Activated naive CD8-positive, alpha-beta T cell treated with anti-CD3 and anti-CD28 coated beads, Interleukin-2, amount 50 U/mL, for 16 hours (primary cell): ENCODE data around the gene PDE8B.

Experiments
- DNase-seq: peaks from one replicate; pipeline ENCODE4 v3.0.0-alpha.2; 2020; ENCODE audit warnings: low read depth, low spot score

Gene PDE8B, protein sequence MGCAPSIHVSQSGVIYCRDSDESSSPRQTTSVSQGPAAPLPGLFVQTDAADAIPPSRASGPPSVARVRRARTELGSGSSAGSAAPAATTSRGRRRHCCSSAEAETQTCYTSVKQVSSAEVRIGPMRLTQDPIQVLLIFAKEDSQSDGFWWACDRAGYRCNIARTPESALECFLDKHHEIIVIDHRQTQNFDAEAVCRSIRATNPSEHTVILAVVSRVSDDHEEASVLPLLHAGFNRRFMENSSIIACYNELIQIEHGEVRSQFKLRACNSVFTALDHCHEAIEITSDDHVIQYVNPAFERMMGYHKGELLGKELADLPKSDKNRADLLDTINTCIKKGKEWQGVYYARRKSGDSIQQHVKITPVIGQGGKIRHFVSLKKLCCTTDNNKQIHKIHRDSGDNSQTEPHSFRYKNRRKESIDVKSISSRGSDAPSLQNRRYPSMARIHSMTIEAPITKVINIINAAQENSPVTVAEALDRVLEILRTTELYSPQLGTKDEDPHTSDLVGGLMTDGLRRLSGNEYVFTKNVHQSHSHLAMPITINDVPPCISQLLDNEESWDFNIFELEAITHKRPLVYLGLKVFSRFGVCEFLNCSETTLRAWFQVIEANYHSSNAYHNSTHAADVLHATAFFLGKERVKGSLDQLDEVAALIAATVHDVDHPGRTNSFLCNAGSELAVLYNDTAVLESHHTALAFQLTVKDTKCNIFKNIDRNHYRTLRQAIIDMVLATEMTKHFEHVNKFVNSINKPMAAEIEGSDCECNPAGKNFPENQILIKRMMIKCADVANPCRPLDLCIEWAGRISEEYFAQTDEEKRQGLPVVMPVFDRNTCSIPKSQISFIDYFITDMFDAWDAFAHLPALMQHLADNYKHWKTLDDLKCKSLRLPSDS

DNA sequence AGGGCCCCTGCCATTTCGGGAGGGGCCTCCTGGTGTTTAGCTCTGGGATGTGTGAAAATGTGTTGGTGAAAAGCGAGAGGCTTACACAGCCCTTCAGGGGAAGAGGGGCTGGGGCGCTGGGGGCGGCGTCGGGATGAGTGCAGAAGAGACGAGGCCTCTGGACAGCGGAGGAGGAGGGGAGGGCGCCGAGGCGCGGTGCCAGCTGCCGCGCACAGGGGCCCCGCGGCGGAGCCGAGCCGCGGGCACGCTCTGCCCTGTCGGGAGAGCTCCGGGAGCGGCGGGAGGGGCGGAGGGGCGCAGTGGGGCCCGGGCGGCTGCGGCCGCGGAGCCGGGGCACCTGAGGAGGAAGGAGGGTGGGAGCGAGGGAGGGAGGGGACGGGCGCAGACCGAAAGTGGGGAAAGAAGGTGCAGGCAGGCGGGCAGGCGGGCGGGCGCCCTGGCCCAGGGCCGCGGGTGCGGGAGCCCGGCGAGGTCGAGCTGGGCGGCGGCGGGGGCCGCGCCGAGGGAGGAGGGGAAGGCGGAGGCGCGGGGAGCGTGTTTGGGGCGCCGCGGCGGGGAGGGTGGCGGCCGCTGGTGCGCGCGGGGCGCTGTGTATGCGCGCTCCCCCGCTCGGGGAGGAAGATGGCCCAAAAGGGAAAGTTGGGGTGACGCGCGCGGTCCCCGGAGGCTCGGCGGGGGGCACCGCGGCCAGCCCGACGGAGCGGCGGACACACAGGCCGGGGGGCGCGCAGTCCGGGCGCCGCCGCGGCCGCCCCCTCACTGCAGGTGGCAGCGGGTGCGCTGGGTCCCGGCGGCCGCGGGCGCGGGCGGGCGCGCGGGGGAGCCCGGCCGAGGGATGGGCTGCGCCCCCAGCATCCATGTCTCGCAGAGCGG, at the start of gene PDE8B:
Gene PDE8B, plus strand, starts transcription at position 590 of the 873 bp plus-strand sequence. Its CDS starts 246 bp downstream, at position 836.
- no peak for DNase-seq

DNA sequence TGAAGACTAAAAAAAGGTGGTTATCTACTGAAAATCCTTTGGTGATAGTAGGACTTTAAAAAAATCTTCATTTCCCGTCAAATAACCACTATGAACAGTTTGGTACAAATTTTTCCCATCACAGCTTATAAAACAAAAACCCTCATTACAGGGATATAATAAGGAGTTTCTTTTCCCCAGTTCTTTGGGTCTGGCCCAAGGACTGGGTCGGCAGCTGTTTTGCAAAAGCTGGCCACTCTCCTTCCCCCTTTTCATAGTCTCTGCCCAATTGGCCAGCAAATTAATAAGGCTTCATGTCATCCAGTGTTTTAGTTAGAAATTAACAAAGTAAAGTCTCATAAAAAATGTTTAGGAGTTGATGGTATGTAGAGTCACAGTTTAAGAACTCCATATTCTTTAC, 47.0 kb upstream of the PDE8B start:
- DNase-seq = no peak

DNA sequence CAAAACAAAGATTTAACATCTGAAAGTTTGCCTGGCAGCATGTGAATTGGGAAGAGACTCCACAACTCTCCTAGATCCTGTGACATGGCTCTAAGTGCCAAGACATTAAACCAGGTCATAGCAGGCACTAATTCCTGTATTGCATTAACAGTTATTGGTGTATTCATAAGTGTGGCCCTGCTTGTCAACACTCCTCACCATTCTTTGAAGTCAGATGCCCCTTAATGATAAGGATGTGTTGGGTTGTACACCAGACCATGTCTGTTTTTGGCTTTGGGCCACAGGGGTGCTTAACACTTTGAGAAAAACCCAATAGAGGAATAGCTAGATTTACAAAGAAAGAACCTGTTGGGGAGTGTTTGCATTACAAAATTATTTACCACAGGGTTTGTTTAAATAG, 43.4 kb upstream of the PDE8B start:
- no peak for DNase-seq

DNA sequence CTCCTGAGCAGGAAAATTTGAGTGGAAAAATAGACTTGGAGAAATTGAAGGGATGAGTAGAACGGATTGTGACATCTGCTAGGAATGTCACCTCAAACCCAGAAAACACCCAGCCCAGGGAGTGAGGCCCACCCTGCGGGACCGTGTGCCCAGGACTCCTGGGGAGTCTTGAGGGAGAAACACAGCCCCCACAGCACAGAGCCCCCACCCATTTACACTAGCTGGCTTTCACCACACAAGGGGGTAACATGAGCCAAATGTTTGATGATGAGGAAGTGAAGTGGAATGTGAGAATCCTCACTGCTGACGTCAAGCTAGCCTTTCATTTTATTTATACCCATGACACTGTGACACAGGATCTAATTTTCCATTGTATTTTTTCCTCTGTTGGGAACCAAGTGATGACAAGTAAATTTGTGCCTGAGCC, 42.8 kb upstream of the PDE8B start:
- DNase-seq = no peak

DNA sequence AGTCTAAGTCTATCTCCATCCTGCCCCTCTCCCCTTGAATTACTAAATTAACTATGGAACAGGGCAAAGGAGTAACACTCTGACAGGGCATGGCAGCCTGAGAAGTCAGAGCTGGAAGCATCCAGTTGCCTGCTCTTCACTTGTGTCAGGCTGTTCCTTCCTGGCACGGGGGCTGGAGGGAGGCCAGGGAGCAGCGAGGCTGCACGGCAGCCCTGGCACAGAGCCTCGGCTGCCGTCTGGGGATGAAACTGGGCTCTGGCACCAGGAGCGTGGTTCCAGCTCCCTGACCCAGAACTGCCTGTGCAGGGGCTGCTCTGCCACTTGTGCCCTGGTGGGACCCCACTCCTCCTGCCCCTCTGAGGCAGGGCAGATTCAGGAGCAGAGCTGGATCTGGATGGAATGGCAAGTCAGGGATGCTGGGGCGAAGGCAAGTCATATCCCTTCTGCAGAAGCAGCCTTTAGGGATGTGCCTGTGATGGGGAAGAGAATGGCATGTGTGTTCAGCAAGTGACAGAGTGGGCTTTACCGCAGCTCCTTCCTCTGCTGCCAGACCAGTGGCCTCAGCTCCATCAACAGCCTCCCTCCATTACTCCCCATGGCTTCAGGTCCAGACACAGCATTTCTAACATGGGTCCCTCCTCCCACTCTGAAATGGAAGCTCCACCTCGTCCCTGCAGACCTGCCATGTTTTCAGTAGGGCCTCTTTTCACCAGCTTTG, 42.2 kb upstream of the PDE8B start:
- DNase-seq = no peak

DNA sequence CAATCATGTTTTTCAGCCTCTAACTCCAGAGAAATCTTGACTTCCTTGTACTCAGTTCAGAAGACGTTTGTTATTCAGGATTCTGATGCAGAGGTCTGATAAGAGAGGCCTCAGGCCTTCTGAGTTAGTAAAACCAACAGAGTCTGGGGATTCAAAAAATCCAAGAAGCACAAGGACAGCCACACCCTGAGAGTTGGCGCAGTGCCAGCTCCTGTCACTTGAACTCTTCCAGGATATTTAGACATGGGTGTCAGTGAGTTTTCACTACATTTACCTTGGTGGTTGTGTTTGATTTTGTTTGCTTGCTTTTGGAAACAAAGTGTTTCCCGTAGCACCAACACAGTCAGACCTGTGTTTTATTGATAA, 41.6 kb upstream of the PDE8B start:
- no peak for DNase-seq

DNA sequence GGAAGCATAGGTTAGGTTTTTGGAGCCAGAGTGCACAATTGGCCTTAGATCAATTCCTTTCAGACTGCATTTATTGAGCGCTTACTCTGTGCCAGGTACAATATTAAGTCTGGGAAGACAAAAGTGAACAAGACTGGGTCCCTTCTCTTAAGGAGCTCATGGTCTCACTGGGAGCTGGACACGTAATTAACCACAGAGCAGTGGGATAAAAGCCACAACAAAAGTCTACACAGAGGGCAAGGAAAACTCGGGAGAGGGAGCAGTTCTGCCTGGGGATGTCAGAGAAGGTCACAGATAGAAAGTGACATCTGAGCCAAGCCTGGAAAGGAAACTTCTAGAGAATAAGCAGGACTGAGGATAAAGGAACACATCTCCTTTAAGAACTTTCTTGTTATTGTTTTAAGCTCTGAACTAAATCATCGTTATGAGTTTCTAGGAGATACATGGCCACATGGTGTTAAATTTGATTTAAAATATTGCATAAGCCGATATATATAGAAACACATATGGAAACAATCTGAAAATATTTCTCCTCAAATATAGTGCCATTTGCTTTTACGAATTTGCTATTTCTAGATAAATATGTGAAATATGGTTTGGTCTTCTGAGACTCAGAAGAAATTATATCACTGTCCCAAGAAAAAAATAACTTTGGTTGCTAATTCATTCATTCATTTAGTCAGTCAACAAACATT, 40.1 kb upstream of the PDE8B start:
- no peak for DNase-seq

DNA sequence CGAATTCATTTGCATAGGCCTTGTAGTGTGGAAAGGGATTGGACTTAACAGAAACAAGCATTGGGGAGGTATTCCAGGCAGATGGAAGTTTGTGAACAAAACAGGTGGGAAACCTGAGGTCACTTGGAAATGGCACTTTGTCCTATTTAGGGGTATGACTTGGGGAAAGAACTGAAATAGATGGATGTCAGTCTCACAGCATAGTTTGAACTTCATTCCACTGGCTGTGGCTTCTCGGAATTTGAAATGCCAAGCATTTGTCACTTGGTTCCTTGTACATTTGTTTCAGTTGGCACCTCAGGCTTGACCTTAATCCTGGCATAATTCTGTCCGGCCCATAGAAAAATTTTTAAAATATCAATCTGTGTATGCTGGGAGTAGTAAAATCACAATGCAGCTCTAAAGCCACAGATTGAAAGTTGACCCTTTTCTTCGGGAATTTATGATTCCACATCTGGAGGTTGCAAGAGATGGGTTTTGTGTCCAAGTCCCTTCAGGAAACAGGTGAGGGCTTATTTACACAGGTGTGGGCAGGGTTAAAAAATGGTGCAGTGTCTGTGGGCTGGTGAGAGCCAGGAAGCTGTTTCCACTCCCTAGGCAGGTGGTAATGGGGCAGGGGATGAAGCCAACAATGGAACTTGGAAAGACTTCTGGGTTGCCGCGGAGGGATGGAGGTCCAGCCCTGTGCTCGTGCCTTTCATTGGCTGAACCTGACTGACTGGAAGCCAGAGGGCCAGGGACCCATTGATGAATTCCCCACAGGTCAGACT, 39.2 kb upstream of the PDE8B start:
- DNase-seq = no peak

DNA sequence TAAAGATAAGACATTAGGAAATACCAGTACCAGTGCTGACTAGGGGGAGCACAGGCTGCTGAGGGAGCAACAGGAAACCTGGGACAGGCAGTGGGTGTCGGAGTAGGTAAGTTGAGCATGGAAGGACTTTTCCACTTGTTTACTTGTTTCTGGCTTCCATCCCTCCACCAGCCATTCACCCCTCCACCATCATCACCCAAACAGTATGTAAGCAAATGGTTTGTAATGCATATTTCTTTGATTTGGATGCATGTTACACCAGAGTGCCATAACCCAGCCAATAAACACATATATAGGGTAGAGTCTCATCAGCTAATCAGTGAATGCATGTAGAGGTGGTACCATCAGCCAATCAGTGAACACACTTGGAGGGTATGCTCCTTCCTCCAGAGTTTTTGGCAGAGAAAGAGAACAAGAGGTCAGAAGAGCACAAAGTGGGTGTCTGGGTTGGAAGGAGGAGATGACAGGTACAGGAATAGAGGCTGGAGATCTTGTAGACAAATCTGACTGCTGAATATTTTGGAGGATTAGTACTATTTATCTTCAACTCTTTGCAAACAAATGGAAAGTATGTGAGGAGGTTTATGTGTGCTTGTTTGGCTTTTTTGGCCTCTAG, 37.7 kb upstream of the PDE8B start:
- DNase-seq = no peak

DNA sequence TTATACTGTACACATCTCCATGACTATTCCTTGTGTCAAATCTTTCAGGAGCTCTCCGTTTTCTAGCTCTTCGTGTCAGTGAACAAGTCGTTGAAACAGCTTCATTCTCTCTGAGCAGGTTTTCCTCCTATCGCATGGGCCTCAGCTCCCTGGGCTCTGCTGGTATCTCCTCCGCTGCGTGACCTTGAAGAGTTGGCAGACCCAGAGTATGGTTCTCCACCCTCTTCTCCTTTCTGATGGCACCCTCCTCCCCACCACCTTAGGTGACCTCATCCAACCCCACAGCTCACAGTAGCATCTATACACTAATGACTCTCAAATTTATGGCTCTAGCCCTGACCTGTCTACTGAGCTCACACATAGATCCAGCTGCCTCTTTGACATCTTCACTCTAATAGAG, 36.0 kb upstream of the PDE8B start:
- DNase-seq = no peak

DNA sequence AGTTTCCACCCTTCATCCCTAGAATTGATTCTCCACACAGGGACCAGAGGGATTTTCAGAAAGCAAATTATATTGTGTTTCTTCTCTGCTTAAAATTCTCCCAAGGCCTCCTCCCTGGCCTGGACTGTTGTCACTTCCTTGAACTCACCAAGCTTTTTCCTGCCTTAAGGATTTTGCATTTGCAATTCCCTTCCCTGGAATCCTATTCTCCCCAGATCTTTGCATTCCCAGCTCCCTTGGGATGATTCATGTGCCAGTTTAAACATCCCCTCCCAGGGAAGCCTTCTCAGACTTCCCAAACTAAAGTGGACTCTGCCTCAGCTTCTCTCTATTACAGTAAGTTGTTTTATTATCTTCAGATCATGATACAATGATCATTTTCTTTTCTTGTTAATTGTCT, 35.2 kb upstream of the PDE8B start:
- DNase-seq = no peak

DNA sequence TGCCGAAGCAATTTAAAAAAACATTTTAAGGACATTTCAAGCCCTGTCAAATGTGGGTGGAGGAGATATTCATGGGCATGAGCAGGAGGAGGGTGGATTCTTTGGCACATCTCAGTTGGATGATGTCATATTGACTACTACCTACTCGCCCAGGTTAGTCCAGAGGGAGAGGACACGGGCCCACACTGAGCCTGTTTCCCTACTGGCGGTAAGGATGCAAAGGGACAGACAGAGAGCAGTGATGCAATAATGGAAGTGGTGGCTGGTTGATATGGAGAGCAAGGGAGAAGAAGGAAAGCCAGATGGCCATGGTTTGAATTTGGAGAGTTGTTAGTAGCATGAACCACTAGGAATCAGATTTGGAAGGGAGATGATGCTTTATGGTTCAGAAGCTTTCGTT, 34.1 kb upstream of the PDE8B start:
- no peak for DNase-seq

DNA sequence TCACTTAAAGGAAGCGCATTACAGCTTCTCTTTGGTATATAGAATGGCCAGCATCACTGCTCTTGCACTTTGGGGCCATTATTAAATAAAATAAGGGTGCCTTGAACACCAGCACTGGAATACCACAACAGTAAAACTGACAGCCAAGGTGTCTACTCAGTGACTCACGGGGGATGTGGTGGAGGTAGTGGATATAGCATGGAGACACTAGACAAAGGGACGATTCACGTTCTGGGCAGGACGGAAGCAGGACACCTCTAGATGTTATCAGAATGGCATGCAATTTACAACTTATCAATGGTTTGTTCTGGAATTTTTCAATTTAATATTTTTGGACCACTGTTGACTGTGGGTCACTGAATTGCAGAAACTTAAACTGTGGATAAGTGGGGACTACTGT, 32.9 kb upstream of the PDE8B start:
- DNase-seq = no peak

DNA sequence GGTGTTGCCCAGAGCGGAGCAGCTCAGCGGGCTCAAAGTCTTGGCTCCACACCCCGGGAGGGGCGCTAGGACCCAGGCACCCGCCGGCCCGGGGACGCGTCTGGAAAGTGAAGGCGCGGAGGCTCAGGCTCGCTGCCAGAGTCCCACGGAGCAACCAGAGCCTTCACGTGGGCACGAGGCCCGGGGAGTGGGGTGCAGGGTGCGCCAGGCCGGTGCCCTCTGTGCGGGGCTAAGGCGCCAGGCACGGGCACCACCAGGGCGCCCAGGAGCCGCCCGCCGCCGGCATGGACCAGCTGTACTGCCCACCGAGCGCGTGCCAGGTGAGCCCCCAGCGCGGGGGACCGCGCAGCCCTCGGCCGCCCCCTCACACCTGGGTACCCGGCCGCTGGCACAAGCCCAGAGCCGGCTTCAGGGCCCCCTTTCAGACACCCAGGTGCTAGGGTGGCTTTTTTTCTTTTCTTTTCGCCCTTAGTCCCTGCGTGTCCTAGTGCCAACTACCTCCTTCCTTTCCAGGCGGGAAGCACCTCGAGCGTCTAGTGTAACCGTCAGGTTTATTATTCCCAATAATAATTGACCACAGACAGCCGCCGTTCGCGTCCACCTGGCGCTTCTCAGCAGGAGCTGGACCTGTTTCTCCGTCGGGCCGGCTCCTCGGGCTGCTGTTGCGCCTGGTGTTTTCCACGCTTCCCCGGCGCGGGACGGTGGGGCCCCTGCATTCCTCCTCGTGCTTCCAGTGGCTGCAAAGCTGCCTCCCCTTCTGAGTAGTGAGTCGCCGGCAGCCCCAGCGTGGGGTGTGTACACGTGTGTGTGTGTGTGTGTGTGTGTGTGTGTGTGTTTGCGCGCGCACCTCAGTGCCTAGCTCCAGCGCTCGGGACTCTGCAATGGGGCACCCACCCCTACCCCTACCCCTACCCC, 30.1 kb upstream of the PDE8B start:
- no peak for DNase-seq

DNA sequence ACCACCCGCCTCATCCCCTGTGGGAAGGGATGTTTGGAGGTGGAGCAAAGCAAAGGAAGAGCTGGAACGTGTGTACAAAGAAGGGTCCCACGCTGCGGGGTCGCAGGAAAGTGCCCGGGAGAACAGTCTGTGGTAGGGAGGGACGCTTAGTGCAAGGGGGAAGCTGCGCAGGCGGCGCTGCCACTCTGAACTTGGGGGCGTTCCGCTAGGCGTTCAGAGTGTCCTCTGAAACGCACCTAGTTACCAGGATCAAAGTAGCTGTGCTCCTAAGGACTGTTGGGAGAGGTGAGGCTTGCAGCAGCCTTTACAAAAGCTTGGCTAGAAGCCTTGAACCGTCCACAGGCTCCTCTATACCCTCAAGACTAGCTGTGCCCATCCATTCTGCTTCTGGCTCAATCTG, 29.3 kb upstream of the PDE8B start:
- no peak for DNase-seq

DNA sequence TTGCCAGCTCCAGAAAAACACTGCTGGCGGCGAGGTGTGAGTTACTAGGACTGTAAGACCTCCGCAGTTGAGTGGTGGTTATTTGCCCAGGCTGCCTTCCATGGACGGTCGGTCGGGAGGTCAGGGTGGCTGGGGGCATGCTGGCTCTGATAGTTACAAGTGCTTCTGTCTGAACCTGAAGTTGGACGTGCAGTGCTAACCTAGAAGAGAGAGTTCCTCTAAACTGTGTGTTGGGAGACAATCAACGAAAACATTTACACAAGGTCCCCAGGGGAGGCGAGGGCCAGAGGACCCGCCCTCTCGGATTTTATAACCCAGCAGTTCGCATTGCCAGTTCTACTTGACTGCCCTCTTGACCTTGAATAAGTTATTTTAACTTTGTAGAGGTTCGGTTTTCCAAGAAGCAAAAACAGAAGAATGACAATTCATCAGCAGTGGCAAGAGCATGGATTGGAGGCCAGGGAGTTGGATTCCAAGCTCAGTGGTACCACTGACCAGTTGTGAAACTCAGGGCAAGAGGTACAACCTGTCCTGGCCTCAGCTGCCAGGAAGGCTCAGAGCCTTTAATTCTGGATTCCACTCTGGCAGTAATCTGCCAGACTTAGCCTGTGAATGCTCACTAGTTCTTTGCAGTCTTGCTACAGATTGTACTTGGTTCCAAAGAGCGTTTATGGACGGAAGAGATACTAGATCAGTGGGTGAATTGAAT, 28.7 kb upstream of the PDE8B start:
- DNase-seq = no peak

DNA sequence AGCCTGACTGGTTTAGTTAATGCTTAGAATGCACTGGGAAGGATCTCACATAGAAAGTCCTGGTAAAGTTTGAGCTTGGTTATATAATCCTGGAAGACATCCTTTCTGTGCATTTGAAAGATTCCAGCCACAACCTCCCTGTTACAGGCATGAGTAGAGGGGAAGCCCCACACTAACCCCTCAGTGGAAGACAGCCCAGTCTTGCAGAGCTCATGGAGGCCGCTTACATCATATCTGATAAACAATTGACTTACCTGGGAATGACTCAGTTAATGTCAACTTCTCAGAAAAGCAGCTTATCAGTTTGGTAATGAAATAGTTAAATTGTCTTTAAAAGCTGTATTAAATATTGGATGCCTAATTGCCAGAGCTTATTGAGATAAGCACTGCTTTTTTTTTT, 28.1 kb upstream of the PDE8B start:
- DNase-seq = no peak
